Measurements from ENCODE around the gene CIDEA.

DNA sequence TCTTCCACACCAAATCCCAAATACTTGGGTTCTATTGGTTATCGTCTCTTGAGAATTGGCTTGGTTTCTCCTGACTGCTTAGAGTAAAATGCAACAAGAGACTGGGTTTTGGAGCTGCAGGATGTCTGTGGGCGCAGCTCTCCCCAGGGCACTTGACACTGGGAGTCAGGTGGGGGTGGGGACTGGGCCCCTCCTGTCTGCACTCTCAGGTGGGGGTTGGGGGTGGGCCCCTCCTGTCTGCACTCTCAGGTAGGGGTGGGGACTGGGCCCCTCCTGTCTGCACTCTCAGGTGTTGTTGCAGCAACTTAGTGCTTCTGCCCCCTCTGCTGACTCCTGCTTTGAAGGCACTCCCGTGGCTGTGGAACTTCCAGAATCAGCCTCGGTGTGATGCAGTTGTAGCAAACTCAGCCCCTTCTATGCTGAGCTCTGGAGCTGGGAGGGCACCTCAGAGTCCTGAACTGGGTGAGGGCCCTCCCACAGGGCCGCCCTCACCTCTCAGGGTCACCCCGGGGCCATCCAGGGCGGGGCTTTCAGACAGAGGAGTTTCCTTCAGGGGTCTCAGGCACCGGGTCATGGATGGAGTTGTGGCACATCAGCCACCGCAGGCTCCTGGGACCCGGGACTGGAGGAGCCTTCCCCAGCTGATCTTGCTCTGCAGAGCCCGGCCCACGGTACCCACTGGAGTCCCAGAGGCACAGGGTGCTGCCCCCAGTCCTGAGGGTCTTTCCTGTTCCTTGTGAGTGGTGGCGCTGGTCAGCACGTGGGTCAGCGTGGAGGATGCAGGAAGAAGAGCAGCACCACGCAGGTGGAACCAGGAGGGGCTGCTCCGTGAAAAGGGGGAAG is 22.9 kb upstream of the CIDEA start:
- TF ChIP-seq, protein P1, sequence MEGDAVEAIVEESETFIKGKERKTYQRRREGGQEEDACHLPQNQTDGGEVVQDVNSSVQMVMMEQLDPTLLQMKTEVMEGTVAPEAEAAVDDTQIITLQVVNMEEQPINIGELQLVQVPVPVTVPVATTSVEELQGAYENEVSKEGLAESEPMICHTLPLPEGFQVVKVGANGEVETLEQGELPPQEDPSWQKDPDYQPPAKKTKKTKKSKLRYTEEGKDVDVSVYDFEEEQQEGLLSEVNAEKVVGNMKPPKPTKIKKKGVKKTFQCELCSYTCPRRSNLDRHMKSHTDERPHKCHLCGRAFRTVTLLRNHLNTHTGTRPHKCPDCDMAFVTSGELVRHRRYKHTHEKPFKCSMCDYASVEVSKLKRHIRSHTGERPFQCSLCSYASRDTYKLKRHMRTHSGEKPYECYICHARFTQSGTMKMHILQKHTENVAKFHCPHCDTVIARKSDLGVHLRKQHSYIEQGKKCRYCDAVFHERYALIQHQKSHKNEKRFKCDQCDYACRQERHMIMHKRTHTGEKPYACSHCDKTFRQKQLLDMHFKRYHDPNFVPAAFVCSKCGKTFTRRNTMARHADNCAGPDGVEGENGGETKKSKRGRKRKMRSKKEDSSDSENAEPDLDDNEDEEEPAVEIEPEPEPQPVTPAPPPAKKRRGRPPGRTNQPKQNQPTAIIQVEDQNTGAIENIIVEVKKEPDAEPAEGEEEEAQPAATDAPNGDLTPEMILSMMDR (IDR thresholded peaks at IDR 0.05) = no peak
- no peak for TF ChIP-seq ZFX (IDR thresholded peaks at IDR 0.05; ENCODE audit: borderline replicate concordance)
